Adipocyte (in vitro differentiated cells): ENCODE results near the gene OTUD4.
"Not testable (repeated sequence)": the region's sequence is repeated elsewhere in the genome, so short reads cannot be mapped to it uniquely, and the experiment has no call there.

Experiments
- DNase-seq: peaks from one replicate; pipeline ENCODE4 v3.0.0-alpha.2; 2015; ENCODE audit warnings: low read depth
- H3K27me3 ChIP-seq: replicated peaks from 2 replicates; pipeline ENCODE4 v1.7.0; 2013; ENCODE audit warnings: mild to moderate bottlenecking, low read length, moderate library complexity; ENCODE audit not compliant: control insufficient read depth, insufficient read depth
- H3K36me3 ChIP-seq: 2 replicates; pipeline ENCODE4 v1.7.0; 2013; ENCODE audit warnings: low read length, mild to moderate bottlenecking, moderate library complexity; ENCODE audit not compliant: control insufficient read depth, insufficient read depth, severe bottlenecking
- H3K4me1 ChIP-seq: 2 replicates; pipeline ENCODE4 v1.7.0; 2013; ENCODE audit warnings: mild to moderate bottlenecking, low read length, moderate library complexity; ENCODE audit not compliant: control insufficient read depth, insufficient read depth
- H3K4me3 ChIP-seq: 2 replicates; pipeline ENCODE4 v1.7.0; 2013; ENCODE audit warnings: mild to moderate bottlenecking, low read length, moderate library complexity
- H3K9ac ChIP-seq: 2 replicates; pipeline ENCODE4 v1.7.0; 2013; ENCODE audit warnings: mild to moderate bottlenecking, low read length, moderate library complexity
- H3K9me3 ChIP-seq: 2 replicates; pipeline ENCODE4 v1.7.0; 2013; ENCODE audit warnings: mild to moderate bottlenecking, low read length, moderate library complexity; ENCODE audit not compliant: control insufficient read depth

Gene OTUD4

GRCh38 chr4:145154573-145154972, 25.8 kb downstream of the OTUD4 start:
- Histone ChIP-seq H3K27me3 (no peaks in the 10 kb centered on the region), H3K9me3 (no peaks in the 10 kb centered on the region), H3K9ac (no peak overlapping the region), H3K36me3 (peaks cover 82% of the 10 kb centered on the region), H3K4me1 (no peaks in the 10 kb centered on the region), H3K4me3 (no peak overlapping the region)
- DNase-seq: peak; percentile 52

GRCh38 chr4:145153904-145154298, 26.5 kb downstream of the OTUD4 start:
- no peaks in the 10 kb centered on the region for H3K4me1 ChIP-seq
- no peak overlapping the region for H3K9ac ChIP-seq
- H3K27me3 ChIP-seq: no peaks in the 10 kb centered on the region
- H3K4me3 ChIP-seq: no peak overlapping the region
- no peaks in the 10 kb centered on the region for H3K9me3 ChIP-seq
- H3K36me3 ChIP-seq: peaks cover 82% of the 10 kb centered on the region
- DNase-seq: no peak

GRCh38 chr4:145153181-145153903, 27.0 kb downstream of the OTUD4 start:
- DNase-seq: no peak
- Histone ChIP-seq H3K27me3 (no peaks in the 10 kb centered on the region), H3K9ac (no peak overlapping the region), H3K4me3 (no peak overlapping the region), H3K4me1 (no peaks in the 10 kb centered on the region), H3K9me3 (no peaks in the 10 kb centered on the region), H3K36me3 (peaks cover 83% of the 10 kb centered on the region)

- Histone ChIP-seq H3K9me3 (no peaks in the 10 kb centered on the region), H3K4me3 (no peak overlapping the region), H3K36me3 (peaks cover 95% of the 10 kb centered on the region), H3K9ac (no peak overlapping the region), H3K4me1 (no peaks in the 10 kb centered on the region), H3K27me3 (no peaks in the 10 kb centered on the region)
- no peak for DNase-seq
These were observed 31.4 kb downstream of the OTUD4 start for GRCh38 chr4:145148980-145149379.

DNA sequence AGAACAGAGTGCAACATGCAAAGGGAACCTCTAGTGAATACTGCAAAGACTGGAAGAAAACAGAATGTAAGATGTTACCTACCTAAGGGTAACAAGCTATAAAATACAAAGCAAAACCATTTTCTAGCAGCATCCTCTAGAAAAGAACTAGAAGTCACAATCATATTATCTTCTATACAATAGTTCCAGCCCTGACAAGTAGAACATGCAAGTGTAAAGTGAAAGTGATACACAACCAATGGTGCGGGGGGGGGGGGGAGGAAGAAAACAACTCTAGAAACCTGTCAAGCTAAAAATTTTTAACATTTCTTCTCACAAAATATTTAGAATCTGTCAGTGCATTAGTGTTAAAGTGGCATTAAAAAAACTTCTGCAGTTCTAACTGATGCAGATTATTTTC, 44.2 kb downstream of the OTUD4 start:
- H3K4me1 ChIP-seq: peaks cover 16% of the 10 kb centered on the region
- not testable (repeated sequence) for H3K4me3 ChIP-seq, H3K9ac ChIP-seq, DNase-seq, H3K9me3 ChIP-seq, H3K27me3 ChIP-seq
- peaks cover 57% of the 10 kb centered on the region for H3K36me3 ChIP-seq

- DNase-seq: no peak
These were observed 47.8 kb downstream of the OTUD4 start for GRCh38 chr4:145132511-145133098.

GRCh38 chr4:145131848-145132247, 48.5 kb downstream of the OTUD4 start:
- DNase-seq: no peak
- Histone ChIP-seq H3K27me3 (no peaks in the 10 kb centered on the region), H3K9me3 (no peaks in the 10 kb centered on the region), H3K9ac (no peak overlapping the region), H3K4me3 (no peak overlapping the region), H3K36me3 (peaks cover 49% of the 10 kb centered on the region), H3K4me1 (peaks cover 28% of the 10 kb centered on the region)

More at GRCh38 chr4:145132511-145133098, 47.8 kb downstream of the OTUD4 start:
- Histone ChIP-seq H3K9ac (no peak overlapping the region), H3K36me3 (peaks cover 49% of the 10 kb centered on the region), H3K9me3 (no peaks in the 10 kb centered on the region), H3K27me3 (no peaks in the 10 kb centered on the region), H3K4me1 (peaks cover 28% of the 10 kb centered on the region), H3K4me3 (no peak overlapping the region)

GRCh38 chr4:145130788-145131399, 49.5 kb downstream of the OTUD4 start:
- DNase-seq: peak; percentile 74
- peaks cover 28% of the 10 kb centered on the region for H3K4me1 ChIP-seq
- H3K9ac ChIP-seq: peak overlapping the region; percentile 14
- peak overlapping the region; percentile 39 for H3K4me3 ChIP-seq
- H3K9me3 ChIP-seq: no peaks in the 10 kb centered on the region
- no peaks in the 10 kb centered on the region for H3K27me3 ChIP-seq
- peaks cover 57% of the 10 kb centered on the region for H3K36me3 ChIP-seq

DNA sequence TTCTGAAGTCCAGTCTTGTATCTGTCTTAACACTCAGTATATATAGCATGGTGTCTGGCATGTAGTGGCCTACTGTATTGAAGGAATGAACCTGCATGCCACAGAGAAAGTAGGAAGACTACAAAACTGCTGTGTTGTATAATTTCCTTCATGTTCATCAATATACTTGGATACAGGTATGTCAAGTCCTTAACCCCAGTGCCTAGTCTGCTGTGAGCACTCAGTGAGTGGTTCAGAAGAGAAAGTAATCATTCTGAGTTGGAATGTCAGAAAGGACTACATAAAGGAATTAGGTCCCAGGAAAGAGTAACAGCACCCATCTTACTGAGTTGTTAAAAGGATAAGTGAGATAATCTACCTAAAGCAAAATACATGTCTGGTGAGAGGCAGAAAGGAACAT, 50.3 kb downstream of the OTUD4 start:
- H3K4me1 ChIP-seq: peaks cover 28% of the 10 kb centered on the region
- H3K9ac ChIP-seq: no peak overlapping the region
- no peaks in the 10 kb centered on the region for H3K27me3 ChIP-seq
- H3K4me3 ChIP-seq: no peak overlapping the region
- peaks cover 57% of the 10 kb centered on the region for H3K36me3 ChIP-seq
- DNase-seq: no peak
- no peaks in the 10 kb centered on the region for H3K9me3 ChIP-seq

- DNase-seq: no peak
- Histone ChIP-seq H3K9me3 (no peaks in the 10 kb centered on the region), H3K27me3 (no peaks in the 10 kb centered on the region), H3K4me3 (no peak overlapping the region), H3K9ac (no peak overlapping the region), H3K36me3 (peaks cover 96% of the 10 kb centered on the region), H3K4me1 (peaks cover 5% of the 10 kb centered on the region)
These were observed 55.0 kb downstream of the OTUD4 start for GRCh38 chr4:145125396-145125795.

DNA sequence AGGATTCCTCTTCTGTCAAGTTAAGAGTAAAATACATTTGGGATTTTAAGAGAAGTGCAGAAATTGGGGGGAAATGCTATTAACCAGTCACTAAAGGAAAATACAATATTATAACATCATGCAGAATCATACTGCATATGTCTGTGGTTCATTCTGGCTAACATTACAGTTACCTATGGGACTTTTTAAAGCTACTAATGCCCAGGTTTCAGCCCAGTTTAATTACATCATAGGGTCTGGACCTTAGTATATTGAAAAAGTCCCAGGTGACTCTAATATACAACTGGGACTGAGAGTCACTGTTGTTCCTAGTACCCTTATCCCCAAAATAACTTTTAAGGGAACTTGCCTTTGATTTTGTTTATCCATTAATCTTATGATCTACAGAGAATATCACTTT, 72.3 kb downstream of the OTUD4 start:
- H3K4me3 ChIP-seq: no peak overlapping the region
- H3K27me3 ChIP-seq: no peaks in the 10 kb centered on the region
- no peak overlapping the region for H3K9ac ChIP-seq
- no peak for DNase-seq
- peaks cover 88% of the 10 kb centered on the region for H3K36me3 ChIP-seq
- H3K9me3 ChIP-seq: no peaks in the 10 kb centered on the region
- H3K4me1 ChIP-seq: no peaks in the 10 kb centered on the region
